IPS-18a (cell line): ENCODE data around the gene ZSCAN29.

Experiments
- H3K27ac ChIP-seq: one replicate; pipeline ENCODE4 v1.5.1; 2013; ENCODE audit warnings: low read length
- H3K27me3 ChIP-seq: one replicate; pipeline ENCODE4 v1.6.1; 2013; ENCODE audit warnings: mild to moderate bottlenecking, low read length; ENCODE audit not compliant: control insufficient read depth, insufficient read depth
- H3K36me3 ChIP-seq: one replicate; pipeline ENCODE4 v1.6.1; 2013; ENCODE audit warnings: low read depth, low read length; ENCODE audit not compliant: control insufficient read depth
- H3K4me1 ChIP-seq: one replicate; pipeline ENCODE4 v1.6.1; 2013; ENCODE audit warnings: low read depth, low read length; ENCODE audit not compliant: control insufficient read depth
- H3K4me3 ChIP-seq: one replicate; pipeline ENCODE4 v1.5.1; 2013; ENCODE audit warnings: low read length
- H3K9ac ChIP-seq: one replicate; pipeline ENCODE4 v1.6.1; 2013; ENCODE audit warnings: mild to moderate bottlenecking, low read length, moderate library complexity
- H3K9me3 ChIP-seq: one replicate; pipeline ENCODE4 v1.6.1; 2013; ENCODE audit warnings: low read depth, low read length; ENCODE audit not compliant: control insufficient read depth

Gene ZSCAN29

GRCh38 chr15:43346305-43346704 lies 24.5 kb downstream of the ZSCAN29 start:
- H3K27me3 ChIP-seq, result no peaks in the 10 kb centered on the region
- H3K9me3 ChIP-seq, result no peaks in the 10 kb centered on the region
- no peak overlapping the region for H3K4me3 ChIP-seq
- H3K36me3 ChIP-seq, result peaks cover 15% of the 10 kb centered on the region
- H3K9ac ChIP-seq, result no peak overlapping the region
- H3K27ac ChIP-seq, result no peak overlapping the region
- H3K4me1 ChIP-seq, result no peaks in the 10 kb centered on the region

DNA sequence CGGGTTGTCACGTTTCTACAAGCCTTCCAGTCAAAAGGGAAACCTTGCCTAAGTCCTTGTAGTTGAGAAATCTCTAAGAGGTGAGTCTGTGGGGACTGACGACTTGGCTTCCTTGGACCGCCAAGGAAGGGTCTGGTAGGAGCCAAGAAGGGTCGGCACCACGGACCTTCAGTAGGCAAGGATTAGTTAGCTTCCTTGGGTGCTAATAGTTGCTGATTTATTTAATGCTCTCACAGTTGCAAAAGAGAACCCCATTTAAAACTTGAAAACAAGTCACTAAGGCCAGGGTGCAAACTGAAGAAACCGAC lies 40.1 kb downstream of the ZSCAN29 start:
- peak overlapping the region; percentile 90 for H3K4me3 ChIP-seq
- H3K27me3 ChIP-seq, result no peaks in the 10 kb centered on the region
- H3K9ac ChIP-seq, result peak overlapping the region; percentile 80
- H3K36me3 ChIP-seq, result peaks cover 7% of the 10 kb centered on the region
- peaks cover 9% of the 10 kb centered on the region for H3K4me1 ChIP-seq
- no peak overlapping the region for H3K27ac ChIP-seq
- H3K9me3 ChIP-seq, result no peaks in the 10 kb centered on the region

- Histone ChIP-seq H3K4me3 (peak within 1 kb of the TSS; percentile 90), H3K27me3 (no peaks in the 10 kb centered on the region), H3K9ac (peak within 1 kb of the TSS; percentile 80), H3K4me1 (peaks cover 9% of the 10 kb centered on the region), H3K36me3 (peaks cover 6% of the 10 kb centered on the region), H3K9me3 (no peaks in the 10 kb centered on the region), H3K27ac (peak within 1 kb of the TSS; percentile 17)
Observed at GRCh38 chr15:43329960-43330779, 40.7 kb downstream of the ZSCAN29 start, which contains the start of gene LCMT2. TSS of gene LCMT2 (minus strand) at chr15:43330573. CDS start at chr15:43330489, 84 bp downstream.

GRCh38 chr15:43329217-43329959 lies 41.5 kb downstream of the ZSCAN29 start:
- Histone ChIP-seq H3K9ac (peak overlapping the region; percentile 80), H3K4me1 (peaks cover 9% of the 10 kb centered on the region), H3K4me3 (peak overlapping the region; percentile 90), H3K9me3 (no peaks in the 10 kb centered on the region), H3K27ac (no peak overlapping the region), H3K27me3 (no peaks in the 10 kb centered on the region), H3K36me3 (peaks cover 6% of the 10 kb centered on the region)

DNA sequence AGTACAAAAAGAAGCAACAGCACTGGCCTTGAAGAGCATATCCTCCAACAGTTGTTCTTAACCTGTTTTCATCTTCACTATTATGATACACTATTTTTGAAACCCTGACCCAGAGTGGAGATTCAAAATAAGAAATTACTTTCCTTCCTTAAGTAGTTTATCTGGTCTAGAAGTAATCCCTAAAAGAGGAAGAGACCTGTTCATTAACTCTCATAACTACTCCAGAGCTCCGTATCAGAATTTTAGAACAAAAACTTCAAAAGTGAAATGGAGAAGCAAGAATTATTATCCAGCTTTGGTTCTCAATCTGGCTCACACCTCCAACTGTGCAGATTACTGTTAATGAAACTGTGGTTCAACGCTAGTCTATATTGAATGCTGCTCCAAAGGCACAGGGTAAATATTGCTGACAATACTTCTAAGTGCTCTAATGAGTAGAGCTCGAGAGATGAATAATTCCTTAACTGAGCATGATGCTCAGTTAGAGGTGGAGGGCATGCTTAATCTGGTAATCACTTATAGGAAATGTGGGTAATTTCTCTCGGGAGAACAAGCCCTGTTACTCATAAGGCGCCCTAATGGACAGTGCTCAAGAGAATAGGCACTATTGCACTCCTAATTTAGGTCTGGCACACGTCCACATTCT lies 45.7 kb downstream of the ZSCAN29 start:
- Histone ChIP-seq H3K27me3 (no peaks in the 10 kb centered on the region), H3K4me1 (peaks cover 6% of the 10 kb centered on the region), H3K27ac (no peak overlapping the region), H3K9ac (no peak overlapping the region), H3K36me3 (peaks cover 6% of the 10 kb centered on the region), H3K9me3 (no peaks in the 10 kb centered on the region), H3K4me3 (no peak overlapping the region)

GRCh38 chr15:43318990-43319771 lies 51.7 kb downstream of the ZSCAN29 start:
- Histone ChIP-seq H3K9ac (no peak overlapping the region), H3K27me3 (no peaks in the 10 kb centered on the region), H3K27ac (no peak overlapping the region), H3K4me1 (no peaks in the 10 kb centered on the region), H3K36me3 (no peaks in the 10 kb centered on the region), H3K9me3 (no peaks in the 10 kb centered on the region), H3K4me3 (no peak overlapping the region)

- H3K27ac ChIP-seq, result no peak overlapping the region
Observed at GRCh38 chr15:43317566-43318184, 53.2 kb downstream of the ZSCAN29 start.

DNA sequence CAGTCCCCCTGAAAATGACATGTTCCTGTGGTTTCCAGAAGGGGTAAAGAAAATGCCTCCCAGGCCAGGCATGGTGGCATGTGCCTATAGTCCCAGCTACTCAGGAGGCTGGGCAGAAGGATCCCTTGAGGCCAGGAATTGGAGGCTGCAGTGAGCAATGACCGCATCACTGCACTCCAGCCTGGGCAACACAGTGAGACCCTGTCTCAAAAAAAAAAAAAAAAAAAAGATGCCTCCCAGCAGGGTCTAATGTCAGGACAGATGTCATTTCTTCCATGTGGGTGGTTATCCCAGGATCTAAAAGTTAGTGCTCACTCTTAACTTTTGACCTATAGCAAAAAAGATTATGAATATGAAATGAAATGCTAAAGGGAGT lies 53.9 kb downstream of the ZSCAN29 start:
- no peaks in the 10 kb centered on the region for H3K4me1 ChIP-seq
- no peak overlapping the region for H3K27ac ChIP-seq
- H3K27me3 ChIP-seq, result no peaks in the 10 kb centered on the region
- H3K36me3 ChIP-seq, result no peaks in the 10 kb centered on the region
- no peaks in the 10 kb centered on the region for H3K9me3 ChIP-seq
- H3K4me3 ChIP-seq, result no peak overlapping the region
- no peak overlapping the region for H3K9ac ChIP-seq

More at GRCh38 chr15:43317566-43318184, 53.2 kb downstream of the ZSCAN29 start:
- H3K9me3 ChIP-seq, result no peaks in the 10 kb centered on the region
- no peak overlapping the region for H3K4me3 ChIP-seq
- H3K9ac ChIP-seq, result no peak overlapping the region
- H3K27me3 ChIP-seq, result no peaks in the 10 kb centered on the region
- no peaks in the 10 kb centered on the region for H3K36me3 ChIP-seq
- H3K4me1 ChIP-seq, result no peaks in the 10 kb centered on the region

DNA sequence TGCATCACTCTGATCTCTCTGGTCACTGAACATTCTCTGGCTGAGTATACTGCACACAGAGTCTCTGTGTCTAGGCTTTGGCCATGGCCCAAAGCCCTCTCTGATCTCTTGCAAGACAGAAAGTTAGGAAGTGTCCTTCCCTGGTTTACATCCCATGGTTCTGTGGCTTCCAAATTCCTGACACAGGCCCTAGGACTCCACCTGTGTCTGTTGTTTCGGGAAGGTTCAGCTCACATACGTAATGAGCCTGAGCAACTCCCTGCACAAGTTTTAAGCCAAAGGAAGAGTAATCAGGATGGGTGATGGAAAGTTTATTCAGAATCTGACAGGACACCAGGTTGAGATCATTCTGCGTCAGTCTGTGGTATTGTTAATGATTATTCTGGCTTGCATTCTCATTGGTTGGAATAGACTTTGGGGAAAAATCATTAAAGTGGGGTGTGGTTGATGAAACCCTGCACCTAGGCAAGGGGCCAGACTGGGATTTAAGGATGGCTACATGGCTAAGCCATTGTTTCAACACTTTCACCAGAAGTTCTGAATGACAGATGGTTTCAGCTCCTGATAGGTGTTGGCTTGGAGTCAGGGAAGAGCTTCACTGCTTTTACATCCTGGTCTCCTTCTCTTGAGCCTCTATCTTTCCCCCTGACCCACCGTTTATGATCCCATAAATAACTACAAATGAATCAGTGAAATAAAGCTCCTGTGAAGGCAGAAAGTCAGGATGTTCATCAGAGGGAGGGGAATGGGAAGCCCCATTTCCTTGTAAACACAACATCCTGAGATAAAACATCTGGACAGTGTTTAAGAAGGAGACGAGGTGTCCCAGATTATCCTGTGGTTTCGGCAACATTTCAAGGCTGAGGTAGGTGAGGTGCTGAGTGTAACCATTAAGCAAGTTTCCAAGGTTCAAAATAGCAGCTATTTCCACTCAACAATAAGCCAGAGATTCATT lies 54.5 kb downstream of the ZSCAN29 start:
- no peaks in the 10 kb centered on the region for H3K27me3 ChIP-seq
- no peaks in the 10 kb centered on the region for H3K9me3 ChIP-seq
- no peak overlapping the region for H3K27ac ChIP-seq
- no peaks in the 10 kb centered on the region for H3K36me3 ChIP-seq
- no peak overlapping the region for H3K4me3 ChIP-seq
- H3K4me1 ChIP-seq, result no peaks in the 10 kb centered on the region
- no peak overlapping the region for H3K9ac ChIP-seq

DNA sequence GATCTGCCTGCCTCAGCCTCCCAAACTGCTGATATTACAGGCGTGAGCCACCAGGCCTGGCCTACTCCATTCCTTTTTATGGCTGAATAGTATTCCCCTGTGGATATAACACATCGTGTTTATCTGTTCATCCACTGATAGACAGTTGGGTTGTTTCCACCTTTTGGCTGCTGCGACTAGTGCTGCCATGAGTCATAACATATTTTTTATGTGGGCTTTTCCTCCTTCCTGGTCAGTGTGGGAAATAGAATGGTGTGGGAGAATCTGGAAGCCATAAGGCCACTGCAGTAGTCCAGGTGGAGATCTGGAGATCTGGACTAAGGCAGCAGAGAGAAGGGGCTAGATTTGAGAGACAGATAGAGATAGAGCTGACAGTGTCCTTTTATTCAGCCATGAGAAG lies 56.7 kb downstream of the ZSCAN29 start:
- no peak overlapping the region for H3K9ac ChIP-seq
- no peaks in the 10 kb centered on the region for H3K36me3 ChIP-seq
- no peaks in the 10 kb centered on the region for H3K4me1 ChIP-seq
- no peaks in the 10 kb centered on the region for H3K27me3 ChIP-seq
- no peak overlapping the region for H3K27ac ChIP-seq
- no peak overlapping the region for H3K4me3 ChIP-seq
- no peaks in the 10 kb centered on the region for H3K9me3 ChIP-seq
